AG04449 (cell line): Measurements from ENCODE around the gene PRAMEF6.
"Not testable (repeated sequence)": the region's sequence is repeated elsewhere in the genome, so short reads cannot be mapped to it uniquely, and the experiment has no call there.

Experiments
- CTCF ChIA-PET: fragments of 350-600 bp; formaldehyde crosslinking; extraction: SDS; loops from one replicate; lab custom pipeline; 2021; ENCODE audit warnings: antibody characterized with exemption; lab: Yijun Ruan, JAX
- POLR2A ChIA-PET: fragments of 400-600, 350-600 bp; formaldehyde crosslinking; extraction: SDS; loops from one replicate; lab custom pipeline; 2020; ENCODE audit warnings: antibody characterized with exemption, inconsistent platforms; lab: Yijun Ruan, JAX
- DNase-seq: peaks from one replicate; pipeline ENCODE4 v3.0.0-alpha.2; 2010; ENCODE audit warnings: low read depth, low spot score
- H3K4me3 ChIP-seq: 2 replicates; pipeline ENCODE4 v1.5.1; 2011; ENCODE audit warnings: low read depth, mild to moderate bottlenecking, control low read depth, low read length

PRAMEF6 gene

GRCh38 chr1:12947480-12947879 is at the start of gene PRAMEF6:
TSS of gene PRAMEF6 (minus strand) at chr1:12947580. CDS start at chr1:12942518, 5,062 bp downstream.
- POLR2A ChIA-PET, H3K4me3 ChIP-seq, CTCF ChIA-PET, DNase-seq: not testable (repeated sequence)

GRCh38 chr1:12924368-12924767 is 23.0 kb downstream of the PRAMEF6 start:
- DNase-seq, POLR2A ChIA-PET, CTCF ChIA-PET, H3K4me3 ChIP-seq: not testable (repeated sequence)

GRCh38 chr1:12921749-12922148 is 25.6 kb downstream of the PRAMEF6 start:
- DNase-seq, H3K4me3 ChIP-seq, CTCF ChIA-PET, POLR2A ChIA-PET: not testable (repeated sequence)

DNA sequence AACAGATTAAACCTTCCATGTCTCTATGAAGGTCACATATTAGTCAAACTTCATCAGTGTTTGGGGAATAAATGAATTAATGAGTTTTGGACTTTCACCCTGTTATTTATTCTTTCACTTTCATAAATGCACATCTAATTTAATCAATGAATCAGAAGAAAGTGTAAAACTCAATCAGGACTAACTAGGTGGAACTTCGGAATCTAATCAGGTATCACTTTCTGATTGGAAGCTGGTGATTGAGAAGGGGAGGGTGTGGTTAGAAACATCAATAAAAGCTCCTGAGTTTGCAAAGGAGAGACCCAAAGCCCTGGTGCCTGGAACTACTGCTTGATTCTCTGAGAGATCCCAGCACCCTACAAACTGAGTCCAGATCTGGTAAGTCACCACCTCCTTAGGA is 31.1 kb downstream of the PRAMEF6 start, which contains the start of gene PRAMEF7:
TSS of gene PRAMEF7 (plus strand) at position 301 of the 400 bp plus-strand sequence. CDS start 1,083 bp downstream, outside the sequence.
- DNase-seq, POLR2A ChIA-PET, CTCF ChIA-PET, H3K4me3 ChIP-seq: not testable (repeated sequence)

GRCh38 chr1:12903793-12904572 is 43.4 kb downstream of the PRAMEF6 start:
- DNase-seq, H3K4me3 ChIP-seq, CTCF ChIA-PET, POLR2A ChIA-PET: not testable (repeated sequence)

GRCh38 chr1:12899186-12899585 is 48.2 kb downstream of the PRAMEF6 start:
- CTCF ChIA-PET, POLR2A ChIA-PET, DNase-seq, H3K4me3 ChIP-seq: not testable (repeated sequence)

DNA sequence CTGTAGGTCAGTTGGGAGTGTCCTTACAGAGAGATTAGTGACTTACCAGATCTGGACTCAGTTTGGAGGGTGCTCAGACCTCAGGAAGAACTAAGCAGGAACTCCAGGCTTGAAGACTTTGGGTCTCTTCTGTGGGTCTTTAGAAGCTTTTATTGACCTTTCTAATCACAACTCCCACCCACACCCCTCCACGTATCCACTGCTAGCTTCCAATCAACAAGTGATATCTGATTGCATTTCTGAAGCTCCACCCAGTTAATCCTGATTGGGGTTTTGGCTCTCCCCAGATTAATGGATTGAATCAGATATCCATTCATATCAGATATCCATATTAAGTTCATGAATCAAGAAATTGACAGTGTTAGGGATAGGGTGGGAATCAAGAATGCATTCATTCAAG is 49.2 kb downstream of the PRAMEF6 start, which contains the start of gene PRAMEF10:
TSS of gene PRAMEF10 (minus strand) at position 101 of the 400 bp plus-strand sequence. CDS start 2,423 bp downstream, outside the sequence.
- CTCF ChIA-PET, DNase-seq, POLR2A ChIA-PET, H3K4me3 ChIP-seq: not testable (repeated sequence)
